SW 1271 (cell line): Measurements from ENCODE around the gene BACE2.

Experiments used
- DNase-seq, 2 experiments: peaks; one replicate each; lab custom pipeline; 2025; lab: John Stamatoyannopoulos, UW

BACE2 gene

GRCh38 chr21:41321908-41322495 is 154.0 kb downstream of the BACE2 start:
- DNase-seq: no peak

- DNase-seq: no peak
Measured at GRCh38 chr21:41322496-41323382, 154.8 kb downstream of the BACE2 start.

- DNase-seq: no peak
Measured at GRCh38 chr21:41325138-41325912, 157.4 kb downstream of the BACE2 start.

- no peak for DNase-seq
Measured at GRCh38 chr21:41326414-41327080, 158.6 kb downstream of the BACE2 start.

GRCh38 chr21:41327753-41328152 is 159.8 kb downstream of the BACE2 start:
- DNase-seq: no peak

GRCh38 chr21:41328660-41329607 is 161.0 kb downstream of the BACE2 start:
- no peak for DNase-seq
